Heart left ventricle (tissue), 13 donors: ENCODE data around the gene CHRNE.

Experiments
- CTCF ChIP-seq, 12 donors: fragments of 200-600 bp; sonication (generic) in 4 of 12; IDR thresholded peaks; one replicate each; pipeline versions ENCODE4 v1.5.0 to v1.8.0; 2018 to 2022; ENCODE audit warnings: antibody characterized with exemption in 12 of 12, mild to moderate bottlenecking in 5 of 12
- POLR2A ChIP-seq, 2 donors: fragments of 450-650 bp; IDR thresholded peaks; one replicate each; pipeline ENCODE4 v1.6.1; 2017; ENCODE audit warnings: antibody characterized with exemption in 2 of 2, mild to moderate bottlenecking in 2 of 2, moderate library complexity in 2 of 2
- donor health status: ischemic (EF 13 %, LVEDD 7.1; RV severe dilation, severe dysfunction).
- donor health status: DM: no; HTN: yes; CAD: no.
- donor health status: DM: no; HTN: no; CAD: no.
- donor health status: ischemic (EF 25% LVEDD 6.9; RV normal size, moderate dysfunction).
- donor health status: ischemic (EF 25% LVEDD 5.7; RV mildly dilated, moderate dysfunction).
- donor health status: ischemic (EF 35%, LVEDD 5.7; RV mildly dilated, moderate dysfunction).
- donor health status: nonischemic (EF 11% LVEDD 7.7; RV severe dilation, severe dysfunction).
- donor health status: DM: yes; HTN: yes; CAD: no.
- donor health status: PGD.
- donor health status: ischemic (EF 29% LVEDD 5.4; RV normal size, mild dysfunction).
- donor health status: nonischemic (EF 23%, LVEDD 6.1; RV moderate dilation, normal function).

- no peak for TF ChIP-seq CTCF (IDR thresholded peaks at IDR 0.05)
- no peak for TF ChIP-seq POLR2A (IDR thresholded peaks at IDR 0.05)
Measured at GRCh38 chr17:4920351-4921048, 17.6 kb upstream of the CHRNE start.
